Endothelial cell of umbilical vein (primary cell): ENCODE results near the gene FGFRL1. TPM values are rescaled to one million over a fixed set of nuclear protein-coding genes. Genes with fewer than 3 reads are reported as not detected.

Experiments
- BruUV-seq: library from RNA; stranded (reverse); fragments of 400-500 nt; replicated peaks from 2 replicates; lab custom pipeline; 2021; lab: Mats Ljungman, UMichigan
- CTCF ChIA-PET: fragments of 300-600, 350-600 bp; sonication (Branson Sonifier 250); formaldehyde crosslinking; loops from one replicate; lab custom pipeline; 2021; ENCODE audit warnings: antibody characterized with exemption, inconsistent platforms; lab: Charles Lee
- POLR2A ChIA-PET: fragments of 300-600, 350-600 bp; sonication (Branson Sonifier 250); formaldehyde crosslinking; loops from one replicate; lab custom pipeline; 2021; ENCODE audit warnings: antibody characterized with exemption, inconsistent platforms; lab: Charles Lee
- DNase-seq: peaks from one replicate; pipeline ENCODE4 v3.0.0-alpha.2; 2011; ENCODE audit warnings: low read depth, low spot score
- FAIRE-seq: peaks from 2 replicates; lab custom pipeline; 2011; peaks lifted over from hg19 to GRCh38; lab: Jason Lieb, UNC
- H2AFZ ChIP-seq: 2 replicates; pipeline ENCODE4 v1.6.0; 2012; ENCODE audit warnings: low read depth, low read length, control low read depth, inconsistent platforms
- H3K27ac ChIP-seq: 2 replicates; pipeline ENCODE4 v1.5.1; 2011; ENCODE audit warnings: low read depth, mild to moderate bottlenecking, control low read depth, low read length, moderate library complexity; ENCODE audit not compliant: insufficient read depth
- H3K27me3 ChIP-seq, 2 experiments: 2 replicates each; pipeline versions ENCODE4 v1.6.0 to v1.6.1; 2011; ENCODE audit warnings: low read length in 2 of 2, mixed read lengths in 1 of 2; ENCODE audit not compliant: control insufficient read depth in 2 of 2, insufficient read depth in 2 of 2
- H3K36me3 ChIP-seq, 2 experiments: 2 replicates in 1 of 2; 3 replicates in 1 of 2; pipeline ENCODE4 v1.5.1; 2011; ENCODE audit warnings: low read length in 2 of 2, mild to moderate bottlenecking in 1 of 2, moderate library complexity in 1 of 2; ENCODE audit not compliant: control insufficient read depth in 2 of 2, insufficient read depth in 2 of 2; ENCODE audit errors: extremely low read depth in 1 of 2
- H3K4me1 ChIP-seq: 3 replicates; pipeline ENCODE4 v1.5.1; 2011; ENCODE audit warnings: mild to moderate bottlenecking, low read length; ENCODE audit not compliant: control insufficient read depth, insufficient read depth; ENCODE audit errors: extremely low read depth
- H3K4me2 ChIP-seq: 2 replicates; pipeline ENCODE4 v1.6.1; 2011; ENCODE audit warnings: low read length, control low read depth, mixed read lengths; ENCODE audit not compliant: insufficient read depth
- H3K4me3 ChIP-seq, 3 experiments: fragments of 200-600 bp in 1 of 3; sonication (generic), shearing (Covaris generic) in 1 of 3; replicated peaks in 1 of 3; 2 replicates each; pipeline ENCODE4 v1.5.1; 2011 to 2016; ENCODE audit warnings: control low read depth in 3 of 3, low read length in 3 of 3, mild to moderate bottlenecking in 2 of 3, inconsistent platforms in 1 of 3, low read depth in 1 of 3, moderate library complexity in 1 of 3; ENCODE audit not compliant: insufficient read depth in 1 of 3
- H3K79me2 ChIP-seq: 2 replicates; pipeline ENCODE4 v1.6.0; 2012; ENCODE audit warnings: low read length, inconsistent platforms; ENCODE audit not compliant: control insufficient read depth, insufficient read depth
- H3K9ac ChIP-seq: replicated peaks from 2 replicates; pipeline ENCODE3; 2011; ENCODE audit warnings: low read length, control low read depth; ENCODE audit not compliant: insufficient read depth; ENCODE audit errors: extremely low read depth
- H3K9me1 ChIP-seq: replicated peaks from 3 replicates; pipeline ENCODE4 v1.6.0; 2011; ENCODE audit warnings: mild to moderate bottlenecking, low read length; ENCODE audit not compliant: control insufficient read depth, insufficient read depth; ENCODE audit errors: extremely low read depth
- H3K9me3 ChIP-seq: replicated peaks from 2 replicates; pipeline ENCODE4 v1.5.1; 2012; ENCODE audit warnings: low read length, inconsistent platforms; ENCODE audit not compliant: control insufficient read depth, insufficient read depth
- H4K20me1 ChIP-seq: replicated peaks from 2 replicates; pipeline ENCODE3; 2011; ENCODE audit warnings: mild to moderate bottlenecking, low read length; ENCODE audit not compliant: control insufficient read depth, insufficient read depth; ENCODE audit errors: extremely low read depth
- CTCF ChIP-seq, 2 donors: IDR thresholded peaks; 1 replicate in 1 of 2; 2 replicates in 1 of 2; pipeline ENCODE4 v1.5.1; 2011; ENCODE audit warnings: low read length in 2 of 2, mild to moderate bottlenecking in 2 of 2, moderate library complexity in 2 of 2, control low read depth in 1 of 2, inconsistent platforms in 1 of 2, low read depth in 1 of 2; ENCODE audit not compliant: insufficient read depth in 1 of 2; ENCODE audit errors: extremely low read depth in 1 of 2
- EZH2 ChIP-seq: IDR thresholded peaks from 2 replicates; pipeline ENCODE4 v1.6.1; 2012; ENCODE audit warnings: borderline replicate concordance, low read depth, mild to moderate bottlenecking, moderate library complexity, low read length, inconsistent platforms; ENCODE audit not compliant: severe bottlenecking
- FOS ChIP-seq: IDR thresholded peaks from 2 replicates; pipeline ENCODE4 v1.6.1; 2011; ENCODE audit warnings: mild to moderate bottlenecking, low read length, moderate library complexity, borderline replicate concordance; ENCODE audit not compliant: insufficient read depth
- GATA2 ChIP-seq: IDR thresholded peaks from 2 replicates; pipeline ENCODE4 v1.7.0; 2011; ENCODE audit warnings: low read depth, mild to moderate bottlenecking, moderate library complexity, mixed read lengths, low read length; ENCODE audit not compliant: insufficient read length, insufficient read depth
- JUN ChIP-seq: IDR thresholded peaks from 2 replicates; pipeline ENCODE4 v1.6.1; 2011; ENCODE audit warnings: borderline replicate concordance, low read depth; ENCODE audit not compliant: insufficient read length, insufficient read depth
- MAX ChIP-seq: IDR thresholded peaks from 2 replicates; pipeline ENCODE4 v1.6.1; 2011; ENCODE audit not compliant: insufficient read depth, insufficient read length
- MYC ChIP-seq: IDR thresholded peaks from one replicate; pipeline ENCODE4 v1.6.1; 2011; ENCODE audit warnings: mild to moderate bottlenecking, low read depth, low read length
- POLR2A ChIP-seq: IDR thresholded peaks from 2 replicates; pipeline ENCODE4 v1.6.1; 2012; ENCODE audit warnings: low read depth, mild to moderate bottlenecking, control low read depth, low read length
- POLR2AphosphoS5 ChIP-seq: IDR thresholded peaks from 2 replicates; pipeline ENCODE4 v1.6.1; 2012; ENCODE audit warnings: low read depth, mild to moderate bottlenecking, control low read depth, low read length, moderate library complexity; ENCODE audit not compliant: insufficient read depth
- dilution Hi-C: fragments of 300-500 bp; cut with MboI; formaldehyde crosslinking; loops from one replicate; pipeline ENCODE4 v1.15.0; 2019; ENCODE audit warnings: low sequenced_read_pairs; ENCODE audit not compliant: extremely low pct_ligation_motif_present
- intact Hi-C: fragments of 100-400 bp; cut with micrococcal nuclease; formaldehyde crosslinking; loops from one replicate; pipeline ENCODE4 v1.10.0; 2022
- polyA plus RNA-seq, 4 experiments: library from polyadenylated mRNA; depleted of rRNA in 3 of 4; stranded (reverse) in 3 of 4; unstranded in 1 of 4; fragments of >200 nt; gene quantifications; 2 replicates each; pipeline versions ENCODE4 v1.2.1 to v1.2.3, GENCODE V29; 2011 to 2012; ENCODE audit warnings: missing spikeins in 1 of 4
- total RNA-seq: library from RNA; stranded (reverse); gene quantifications from 2 replicates; pipeline ENCODE4 v1.2.3, GENCODE V29; 2021

The FGFRL1 gene
- total and polyA plus RNA-seq, 2 donors (not counting 3 experiments of a cell fraction or from before 2014, with no cell fraction given): 33.3 to 74.6 TPM

- dilution Hi-C loops (no loop called here), intact Hi-C loops (loop anchor here (5.0 kb wide), 1 partner anchor 248 kb away; no protein-coding TSS in a partner anchor)
- DNase-seq (no peak), FAIRE-seq (no peak)
- TF ChIP-seq POLR2A (no peak), JUN (no peak), EZH2 (no peak), CTCF (IDR thresholded peaks at IDR 0.05; ENCODE audit: extremely low read depth in 1 of 2, insufficient read depth in 1 of 2, low read depth in 1 of 2, low read length in 2 of 2) (no peak), MAX (no peak), FOS (no peak), POLR2AphosphoS5 (no peak), GATA2 (no peak), MYC (no peak)
- no peaks in the 10 kb centered on the region for H3K79me2 ChIP-seq
- H4K20me1 ChIP-seq: no peaks in the 10 kb centered on the region
- no peaks in the 10 kb centered on the region for H3K9me1 ChIP-seq
- H3K9ac ChIP-seq: no peak overlapping the region
- no TSS peak for BruUV-seq
- ChIA-PET POLR2A (no interaction called here), CTCF (no interaction called here)
- H3K4me1 ChIP-seq: peaks cover 16% of the 10 kb centered on the region
- no peak overlapping the region for H2AFZ ChIP-seq
- no peaks in the 10 kb centered on the region for H3K27me3 ChIP-seq
- H3K36me3 ChIP-seq: peaks cover 0 to 2% of the 10 kb centered on the region in 2 experiments
- no peak overlapping the region for H3K4me3 ChIP-seq
- no peaks in the 10 kb centered on the region for H3K9me3 ChIP-seq
- H3K27ac ChIP-seq: no peak overlapping the region
- no peak overlapping the region for H3K4me2 ChIP-seq
Observed at GRCh38 chr4:989722-990471, 21.5 kb upstream of the FGFRL1 start.
